Testis (tissue), 2 donors: ENCODE data around the gene ARID5B.

Experiments
- POLR2A ChIP-seq: fragments of 450-650 bp; IDR thresholded peaks from one replicate; pipeline ENCODE4 v1.6.1; 2017; ENCODE audit warnings: antibody characterized with exemption, mild to moderate bottlenecking, moderate library complexity
- TF ChIP-seq, protein P1 (sequence below), 3 experiments: fragments of 450-650 bp in 2 of 3; fragments of 200-600 bp in 1 of 3; sonication (generic) in 1 of 3; IDR thresholded peaks; one replicate each; pipeline ENCODE4 v1.5.1; 2016 to 2019; ENCODE audit warnings: antibody characterized with exemption in 3 of 3, mild to moderate bottlenecking in 2 of 3, moderate library complexity in 1 of 3

DNA sequence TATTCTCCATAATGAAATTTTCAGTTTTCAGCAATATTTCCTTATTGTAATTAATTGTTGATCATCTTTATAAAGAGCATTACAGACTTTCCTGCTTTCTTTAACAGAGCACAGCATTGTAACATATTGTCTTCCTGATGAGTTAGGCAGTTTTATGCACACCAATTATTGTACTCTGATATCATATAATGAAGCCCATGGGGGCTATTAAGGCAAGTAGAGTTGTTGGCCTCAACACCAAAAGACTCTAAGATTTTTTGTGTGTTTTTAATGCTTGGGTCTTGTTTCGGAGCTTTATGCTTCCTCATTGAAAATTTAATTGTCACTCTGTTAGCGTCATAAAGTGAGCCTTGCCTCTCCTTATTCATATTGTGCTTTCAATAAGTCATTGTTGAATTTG, 49.2 kb upstream of the ARID5B start:
- TF ChIP-seq POLR2A: no peak
- TF ChIP-seq, protein P1, sequence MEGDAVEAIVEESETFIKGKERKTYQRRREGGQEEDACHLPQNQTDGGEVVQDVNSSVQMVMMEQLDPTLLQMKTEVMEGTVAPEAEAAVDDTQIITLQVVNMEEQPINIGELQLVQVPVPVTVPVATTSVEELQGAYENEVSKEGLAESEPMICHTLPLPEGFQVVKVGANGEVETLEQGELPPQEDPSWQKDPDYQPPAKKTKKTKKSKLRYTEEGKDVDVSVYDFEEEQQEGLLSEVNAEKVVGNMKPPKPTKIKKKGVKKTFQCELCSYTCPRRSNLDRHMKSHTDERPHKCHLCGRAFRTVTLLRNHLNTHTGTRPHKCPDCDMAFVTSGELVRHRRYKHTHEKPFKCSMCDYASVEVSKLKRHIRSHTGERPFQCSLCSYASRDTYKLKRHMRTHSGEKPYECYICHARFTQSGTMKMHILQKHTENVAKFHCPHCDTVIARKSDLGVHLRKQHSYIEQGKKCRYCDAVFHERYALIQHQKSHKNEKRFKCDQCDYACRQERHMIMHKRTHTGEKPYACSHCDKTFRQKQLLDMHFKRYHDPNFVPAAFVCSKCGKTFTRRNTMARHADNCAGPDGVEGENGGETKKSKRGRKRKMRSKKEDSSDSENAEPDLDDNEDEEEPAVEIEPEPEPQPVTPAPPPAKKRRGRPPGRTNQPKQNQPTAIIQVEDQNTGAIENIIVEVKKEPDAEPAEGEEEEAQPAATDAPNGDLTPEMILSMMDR (IDR thresholded peaks at IDR 0.05): no peak
